Measurements from ENCODE around the gene RTF2.
"Not testable (repeated sequence)": the region's sequence is repeated elsewhere in the genome, so short reads cannot be mapped to it uniquely, and the experiment has no call there.

Gene RTF2

GRCh38 chr20:56503916-56504315, 35.5 kb downstream of the RTF2 start:
- DNase-seq, result no peak

- no peak for DNase-seq
These were observed 36.1 kb downstream of the RTF2 start for GRCh38 chr20:56504373-56505005.

DNA sequence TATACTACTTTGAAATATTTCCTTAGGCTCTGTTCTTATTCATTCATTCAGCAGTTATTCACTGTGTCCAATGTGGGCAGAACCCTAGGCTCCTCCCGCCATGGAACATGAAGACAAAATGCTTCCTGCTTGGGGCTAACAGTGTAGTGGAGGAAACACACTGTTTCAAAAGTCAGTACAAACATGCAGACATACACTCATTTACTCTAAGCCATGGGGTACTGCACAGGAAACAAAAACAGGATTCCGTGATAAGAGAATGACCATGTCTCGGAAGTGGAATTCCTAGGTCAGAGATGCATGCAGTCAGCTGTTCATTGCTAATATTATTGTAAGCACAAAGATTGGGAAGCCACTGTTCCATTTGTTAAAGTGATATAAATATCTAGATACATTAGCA, 37.7 kb downstream of the RTF2 start:
- no peak for DNase-seq

DNA sequence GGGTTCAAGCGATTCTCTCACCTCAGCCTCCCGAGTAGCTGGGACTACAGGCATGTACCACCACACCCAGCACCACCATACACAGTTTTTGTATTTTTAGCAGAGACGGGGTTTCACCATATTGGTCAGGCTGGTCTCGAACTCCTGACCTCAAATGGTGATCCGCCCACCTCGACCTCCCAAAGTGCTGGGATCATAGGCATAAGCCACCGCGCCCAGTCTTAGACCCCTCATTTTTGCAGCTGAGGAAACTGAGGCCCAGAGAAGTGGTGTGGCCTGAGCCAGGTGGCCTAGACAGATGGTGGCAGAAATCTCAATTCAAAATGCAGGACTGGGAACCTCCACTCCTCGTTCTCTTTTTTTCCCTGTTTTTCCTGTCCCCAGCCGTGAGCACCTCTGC, 43.5 kb downstream of the RTF2 start:
- DNase-seq, result no peak

DNA sequence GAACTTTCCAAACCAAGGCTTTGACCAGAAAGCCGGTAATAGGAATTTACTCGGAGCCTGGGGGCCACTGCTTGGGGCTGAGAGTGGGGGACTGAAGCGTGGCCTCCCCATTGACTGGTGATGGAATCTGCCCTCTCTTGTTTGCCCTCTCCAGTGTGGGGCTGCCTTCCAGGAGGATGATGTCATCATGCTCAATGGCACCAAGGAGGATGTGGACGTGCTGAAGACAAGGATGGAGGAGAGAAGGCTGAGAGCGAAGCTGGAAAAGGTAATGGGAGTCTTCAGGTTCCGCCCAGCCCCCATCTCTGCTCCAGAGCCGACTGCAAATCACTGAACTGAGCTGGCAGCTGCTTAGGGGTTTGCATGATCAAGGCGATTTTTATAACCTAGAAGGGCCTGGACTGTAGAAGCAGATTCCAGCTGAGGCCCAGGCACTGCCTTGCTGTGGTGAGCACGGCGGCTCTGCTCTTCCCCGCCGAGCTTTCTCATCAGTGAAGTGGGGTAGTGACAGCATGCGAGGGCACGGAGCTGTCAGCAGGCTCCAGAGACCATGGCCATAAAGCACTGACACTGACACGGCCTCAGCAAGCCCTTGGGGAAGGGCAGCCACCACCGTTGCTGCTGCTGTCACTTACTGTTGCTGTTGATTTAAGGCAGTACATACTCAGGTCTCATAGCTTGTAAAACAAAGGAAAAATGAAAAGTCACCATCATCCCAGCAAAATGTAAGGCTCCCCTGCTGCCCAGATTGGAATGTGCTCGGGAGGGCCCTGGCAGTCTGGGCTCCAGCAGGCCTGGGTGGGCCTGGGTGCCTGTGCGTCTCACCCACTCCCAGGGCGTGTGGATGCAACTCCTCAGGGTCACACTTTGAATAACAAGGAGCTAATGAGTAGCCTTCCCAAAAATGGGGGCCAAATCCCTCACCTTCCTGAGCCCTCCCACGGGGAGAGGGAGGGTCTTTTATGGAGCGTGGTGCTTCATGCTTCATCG, 45.0 kb downstream of the RTF2 start:
- DNase-seq, result no peak

GRCh38 chr20:56516631-56517030, 48.2 kb downstream of the RTF2 start:
- no peak for DNase-seq

DNA sequence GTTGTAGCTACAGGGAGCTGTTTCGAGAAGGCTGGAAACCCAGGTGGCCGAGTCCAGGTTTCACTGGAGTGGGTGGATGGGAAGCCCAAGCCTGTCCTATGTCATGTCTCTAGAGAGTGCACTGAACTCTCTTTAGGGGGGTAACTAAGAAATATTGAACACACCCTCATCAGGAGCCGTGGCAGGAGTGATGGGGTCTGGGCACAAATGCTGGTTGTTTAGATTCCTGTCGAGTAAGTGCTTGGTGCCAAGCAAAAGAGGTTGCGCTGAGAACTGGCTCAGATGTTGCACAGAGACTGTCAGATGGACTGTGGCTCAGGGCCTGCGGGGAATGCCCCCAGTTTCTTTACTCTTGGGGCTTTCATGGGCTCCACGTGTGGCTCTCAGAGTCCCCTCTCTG, 48.8 kb downstream of the RTF2 start:
- DNase-seq, result no peak

DNA sequence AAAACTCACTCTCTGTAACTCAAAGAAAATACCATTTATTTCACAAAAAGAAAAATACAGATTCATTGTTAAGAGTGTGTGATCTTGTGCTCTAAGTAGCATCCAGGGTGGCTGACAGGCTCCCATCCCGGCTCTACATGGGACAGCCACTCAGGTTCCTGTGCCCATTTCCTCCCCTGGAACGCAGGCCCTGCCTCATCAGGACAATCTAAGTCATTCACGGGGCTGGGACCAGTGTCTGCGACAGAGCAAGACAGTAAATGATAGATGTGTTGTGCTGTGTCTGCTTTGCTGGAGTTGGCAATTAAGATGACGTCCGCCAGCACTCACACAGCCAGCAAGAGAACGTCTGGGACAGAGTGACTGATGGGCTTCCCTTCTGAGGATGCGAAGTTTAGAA, 49.2 kb downstream of the RTF2 start:
- DNase-seq, result no peak

- DNase-seq, result no peak
These were observed 49.7 kb downstream of the RTF2 start for GRCh38 chr20:56518126-56518525.

DNA sequence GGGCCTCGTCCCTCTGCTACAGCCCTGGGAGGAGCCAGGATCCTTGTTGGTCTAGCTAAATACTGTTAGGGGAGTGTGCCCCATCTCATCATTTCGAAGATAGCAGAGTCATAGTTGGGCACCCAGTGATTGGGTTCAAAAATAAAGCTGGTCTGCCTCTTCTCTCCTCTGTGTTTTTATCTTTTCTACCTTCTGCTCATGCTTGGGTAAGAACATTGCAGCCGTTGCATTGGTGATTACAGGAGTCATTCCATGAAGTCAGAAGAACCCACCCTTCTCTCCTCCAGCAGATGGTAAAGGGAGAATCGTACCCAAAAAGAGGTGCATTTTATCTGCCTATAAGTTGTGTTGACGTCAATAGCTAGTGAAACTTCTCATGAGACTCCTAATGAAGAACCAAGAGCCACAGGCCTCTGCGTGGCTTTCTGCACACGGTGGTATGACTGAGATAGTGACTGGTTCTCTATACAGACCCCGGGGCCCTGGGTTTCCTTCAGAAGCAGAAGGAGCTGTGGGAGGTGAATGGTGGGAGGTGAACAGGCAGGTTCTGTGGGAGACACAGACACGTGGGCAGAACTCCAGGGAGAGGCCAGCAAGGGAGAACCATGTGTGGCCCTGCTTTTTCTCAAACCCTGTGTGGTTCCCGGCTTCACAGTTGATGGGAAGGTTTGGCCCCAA, 50.4 kb downstream of the RTF2 start:
- DNase-seq, result no peak

DNA sequence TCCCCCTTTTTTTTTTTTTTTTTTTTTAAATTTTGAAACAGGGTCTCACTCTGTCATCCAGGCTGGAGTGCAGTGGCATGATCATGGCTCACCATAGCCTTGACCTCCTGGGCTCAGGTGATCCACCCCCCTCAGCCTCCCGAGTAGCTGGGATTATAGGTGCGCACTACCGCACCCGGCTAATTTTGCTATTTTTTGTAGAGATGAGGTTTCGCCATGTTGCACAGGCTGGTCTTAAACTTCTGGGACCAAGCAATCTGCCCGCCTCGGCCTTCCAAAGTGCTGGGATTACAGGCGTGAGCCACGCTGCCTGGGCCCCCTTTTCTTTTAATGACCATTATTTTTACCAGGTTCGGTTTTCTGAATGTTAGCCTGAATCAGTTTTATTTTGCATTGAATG, 51.1 kb downstream of the RTF2 start:
- no peak for DNase-seq

DNA sequence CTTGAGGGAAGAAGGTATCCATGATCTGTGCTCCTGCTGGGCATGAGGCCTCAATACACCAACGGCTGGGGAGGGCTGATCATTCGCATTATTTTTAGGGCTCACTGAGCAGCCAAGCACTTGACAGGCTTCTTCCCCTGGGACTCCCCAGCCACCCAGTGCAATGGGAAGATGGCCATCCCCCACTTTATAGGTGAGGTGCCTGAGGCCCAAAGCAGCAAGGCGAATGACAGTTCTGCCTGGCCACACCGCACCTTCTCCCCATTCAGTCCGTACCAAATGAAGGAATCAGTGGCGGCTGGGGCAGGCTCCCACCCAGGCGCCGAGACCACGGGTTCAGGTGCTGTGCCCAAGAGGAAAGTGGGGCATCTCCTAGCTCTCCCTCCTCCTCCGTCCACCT, 51.8 kb downstream of the RTF2 start:
- no peak for DNase-seq

DNA sequence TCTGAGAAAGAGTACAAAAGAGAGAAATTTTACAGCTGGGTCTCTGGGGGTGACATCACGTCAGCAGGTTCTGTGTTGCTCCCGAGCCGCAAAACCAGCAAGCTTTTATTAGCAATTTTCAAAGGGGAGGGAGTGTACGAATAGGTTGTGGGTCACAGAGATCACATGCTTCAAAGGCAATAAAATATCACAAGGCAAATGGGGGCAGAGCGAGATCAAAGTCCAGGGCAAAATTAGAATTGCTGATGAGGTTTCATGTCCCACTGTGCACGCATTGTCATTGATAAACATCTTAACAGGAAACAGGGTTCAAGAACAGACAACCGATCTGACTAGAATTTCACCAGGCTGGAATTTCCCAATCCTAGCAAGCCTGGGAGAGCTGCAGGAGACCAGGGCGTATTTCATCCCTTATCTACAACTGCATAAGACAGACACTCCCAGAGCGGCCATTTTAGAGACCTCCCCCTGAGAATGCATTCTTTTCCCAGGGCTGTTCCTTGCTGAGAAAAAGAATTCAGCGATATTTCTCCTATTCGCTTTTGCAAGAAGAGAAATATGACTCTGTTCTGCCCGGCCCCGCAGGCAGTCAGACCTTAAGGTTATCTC, 52.4 kb downstream of the RTF2 start:
- not testable (repeated sequence) for DNase-seq

- DNase-seq, result no peak
These were observed 53.9 kb downstream of the RTF2 start for GRCh38 chr20:56522311-56522710.

- DNase-seq, result not testable (repeated sequence)
These were observed 56.0 kb downstream of the RTF2 start, which contains the start of gene FAM209A for GRCh38 chr20:56524444-56524843. TSS of gene FAM209A (plus strand) at chr20:56524744. CDS start at chr20:56524809, 65 bp downstream.

- no peak for DNase-seq
These were observed 59.1 kb downstream of the RTF2 start for GRCh38 chr20:56527521-56527920.

DNA sequence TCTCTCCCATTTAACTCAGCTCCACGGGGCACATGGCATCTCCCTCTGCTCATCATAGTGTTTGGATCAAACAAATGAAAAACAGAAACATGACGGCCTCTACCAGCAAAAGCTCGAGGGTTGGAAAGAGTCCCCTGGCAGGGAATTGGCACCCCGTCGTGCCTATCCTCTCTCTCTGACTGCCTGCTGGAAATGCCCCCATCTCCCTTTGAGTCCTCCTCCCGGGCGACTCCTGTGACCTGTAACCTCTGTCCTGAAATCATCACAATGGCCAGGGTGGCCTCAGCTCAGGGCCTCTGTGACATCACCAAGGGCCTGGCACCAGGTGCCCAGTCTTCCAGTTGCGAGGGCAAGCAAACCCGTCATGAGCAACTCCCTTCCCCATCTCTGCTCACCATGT, 64.5 kb downstream of the RTF2 start, which contains the start of gene FAM209B:
Gene FAM209B, plus strand, starts transcription at position 301 of the 400 bp plus-strand sequence. Its CDS starts 96 bp downstream, at position 397.
- not testable (repeated sequence) for DNase-seq

DNA sequence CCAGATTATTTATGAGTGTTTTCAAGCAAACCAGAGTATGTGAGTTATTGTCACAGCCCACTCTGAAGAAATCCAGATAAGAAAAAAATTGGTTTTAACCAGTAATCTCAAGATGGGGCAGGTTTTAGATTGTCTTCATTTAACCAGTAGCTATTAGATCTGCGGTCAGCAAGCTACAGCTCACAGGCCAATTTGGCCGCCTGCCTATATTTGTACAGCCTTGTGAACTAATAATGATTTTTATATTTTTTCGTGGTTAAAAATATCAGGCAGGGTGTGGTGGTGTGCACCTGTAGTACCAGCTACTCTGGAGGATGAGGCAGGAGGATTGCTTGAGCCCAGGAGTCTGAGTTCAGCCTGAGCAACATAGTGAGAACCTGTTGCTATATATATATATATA, 69.6 kb downstream of the RTF2 start:
- no peak for DNase-seq

DNA sequence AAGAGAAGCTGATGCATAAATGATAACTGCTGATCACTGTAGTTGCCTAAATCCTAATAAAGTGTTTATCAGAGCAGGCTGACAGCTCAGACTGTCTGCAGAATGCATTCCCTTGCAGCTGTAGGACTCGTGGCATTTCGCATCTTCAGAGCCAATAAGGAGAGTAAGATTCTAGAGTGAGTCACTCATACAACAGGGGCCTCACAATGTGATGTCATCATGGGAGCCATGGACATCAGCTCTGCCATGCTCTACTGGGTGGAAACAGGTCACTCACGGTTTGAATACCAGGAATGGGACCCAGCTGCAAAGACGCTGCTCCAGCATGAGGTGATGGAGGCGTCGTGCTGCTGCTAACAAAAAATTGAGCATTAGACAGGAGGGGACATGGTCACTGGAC, 72.0 kb downstream of the RTF2 start:
- DNase-seq, result no peak

- no peak for DNase-seq
These were observed 74.1 kb downstream of the RTF2 start for GRCh38 chr20:56542489-56543030.

DNA sequence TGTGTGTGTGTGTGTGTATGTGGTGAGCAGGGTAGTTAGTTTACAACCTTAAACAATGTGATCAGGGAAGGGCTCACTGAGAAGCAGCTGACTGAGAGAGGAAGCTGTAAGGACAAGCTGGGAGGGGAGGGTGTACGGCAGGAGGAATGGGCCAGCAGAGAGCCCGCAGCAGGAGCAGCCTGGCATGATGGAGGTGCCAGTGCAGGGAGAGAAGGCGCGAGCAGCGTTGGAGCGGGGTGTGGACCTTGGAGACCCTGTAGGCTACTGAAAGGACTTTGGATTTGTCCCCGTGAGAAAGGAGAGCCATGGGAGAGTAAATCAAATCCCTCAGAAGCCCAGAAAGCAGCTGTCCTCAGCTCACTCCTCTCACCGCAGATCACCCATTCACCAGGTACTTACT, 83.1 kb downstream of the RTF2 start:
- DNase-seq, result no peak

DNA sequence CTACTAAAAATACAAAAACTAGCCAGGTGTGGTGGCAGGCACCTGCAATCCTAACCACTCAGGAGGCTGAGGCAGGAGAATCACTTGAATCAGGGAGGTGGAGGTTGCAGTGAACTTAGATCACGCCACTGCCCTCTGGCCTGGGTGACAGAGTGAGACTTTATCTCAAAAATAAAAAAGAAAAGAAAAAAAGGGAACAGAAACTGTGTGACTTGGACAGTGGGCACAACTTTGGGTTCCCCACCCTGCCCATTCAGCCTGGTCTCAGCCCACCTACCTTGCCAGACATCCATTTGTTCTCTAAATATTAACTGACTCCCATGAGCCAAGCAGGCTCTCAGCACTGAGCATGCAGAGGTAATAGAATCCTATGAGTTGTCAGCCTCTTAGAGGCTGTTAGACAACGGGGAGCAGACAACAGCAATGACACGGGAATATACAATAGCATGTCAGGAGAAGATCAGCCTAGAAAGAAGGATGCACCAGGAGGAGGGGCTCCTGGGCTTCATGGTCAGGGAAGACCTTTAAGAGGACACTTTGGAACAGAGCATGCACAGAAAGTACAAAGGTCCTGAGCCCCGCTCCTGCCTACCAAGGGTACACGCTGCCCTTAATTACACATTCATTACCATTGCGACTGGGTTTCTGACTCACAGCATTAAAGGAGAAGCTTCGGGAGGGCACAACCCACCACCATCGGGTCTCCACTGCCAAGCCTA, 84.6 kb downstream of the RTF2 start:
- no peak for DNase-seq

Measured in right hindlimb (tissue), 1 donor.